RCC 7860 (cell line): ENCODE measurements around the gene SEC14L5.
"Not testable (repeated sequence)": the region's sequence is repeated elsewhere in the genome, so short reads cannot be mapped to it uniquely, and the experiment has no call there.

Source experiments
- DNase-seq: peaks from one replicate; pipeline ENCODE4 v3.0.0-alpha.2; 2015; ENCODE audit warnings: low spot score
- FAIRE-seq: peaks from 2 replicates; lab custom pipeline; 2012; peaks lifted over from hg19 to GRCh38; lab: Jason Lieb, UNC

Gene SEC14L5

DNA sequence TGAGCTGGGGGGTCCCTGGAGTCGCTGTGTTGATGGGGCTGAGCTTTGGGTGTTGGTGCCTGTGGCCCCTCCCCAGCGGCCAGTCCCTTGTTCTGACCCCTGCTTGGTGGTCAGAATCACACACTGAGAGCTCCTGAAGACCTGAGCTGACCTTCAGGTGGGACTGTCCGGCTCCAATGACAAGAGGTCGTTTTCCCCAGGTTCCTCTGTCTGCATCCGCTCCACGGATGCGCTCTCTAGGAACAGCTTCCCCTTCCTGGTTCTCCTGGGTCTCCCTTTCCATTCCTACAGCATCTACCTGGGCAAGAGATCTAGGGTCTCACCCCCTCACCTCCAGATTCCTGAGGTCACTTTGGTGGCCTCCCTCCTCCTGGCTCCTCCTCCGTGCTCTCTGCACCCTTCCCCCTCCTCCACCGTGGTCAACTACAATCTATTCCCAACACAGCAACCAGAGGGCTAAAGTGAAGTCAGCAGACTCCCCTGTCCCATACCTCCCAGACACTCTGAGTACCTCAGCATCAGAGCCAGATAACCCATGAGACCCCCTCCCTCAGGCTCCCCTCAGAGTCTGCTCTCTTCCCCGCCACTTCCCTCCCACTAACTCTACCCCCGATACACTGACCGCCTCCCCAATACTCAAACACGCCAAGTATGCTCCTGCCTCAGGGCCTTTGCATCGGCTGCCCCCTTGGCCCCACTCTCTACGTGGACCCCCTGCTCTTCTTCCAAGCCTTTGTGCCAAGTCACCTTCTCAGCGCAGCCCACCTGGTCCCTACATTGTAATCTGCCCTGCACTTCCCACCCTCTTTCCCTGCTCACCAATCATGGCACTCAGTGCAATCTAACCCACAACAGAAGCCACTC lies 9.0 kb upstream of the SEC14L5 start:
- no peak for FAIRE-seq
- no peak for DNase-seq

DNA sequence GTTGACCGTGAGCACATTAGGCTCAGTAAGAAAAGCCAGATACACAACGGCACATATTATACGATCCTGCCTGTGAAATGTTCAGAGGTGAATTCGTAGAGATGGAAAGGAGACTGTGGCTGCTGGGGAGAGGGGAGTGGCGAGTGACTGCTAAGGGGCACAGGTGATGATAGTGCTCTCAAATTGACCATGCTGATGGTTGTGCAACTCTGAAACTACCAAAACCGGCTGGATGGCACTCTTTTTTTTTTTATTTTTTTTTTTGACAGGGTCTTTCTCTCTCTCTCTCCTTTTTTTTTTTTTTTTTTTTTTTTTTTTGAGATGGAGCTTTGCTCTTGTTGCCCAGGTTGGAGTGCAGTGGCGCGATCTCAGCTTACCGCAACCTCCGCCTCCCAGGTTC lies 8.1 kb upstream of the SEC14L5 start:
- no peak for DNase-seq
- no peak for FAIRE-seq

DNA sequence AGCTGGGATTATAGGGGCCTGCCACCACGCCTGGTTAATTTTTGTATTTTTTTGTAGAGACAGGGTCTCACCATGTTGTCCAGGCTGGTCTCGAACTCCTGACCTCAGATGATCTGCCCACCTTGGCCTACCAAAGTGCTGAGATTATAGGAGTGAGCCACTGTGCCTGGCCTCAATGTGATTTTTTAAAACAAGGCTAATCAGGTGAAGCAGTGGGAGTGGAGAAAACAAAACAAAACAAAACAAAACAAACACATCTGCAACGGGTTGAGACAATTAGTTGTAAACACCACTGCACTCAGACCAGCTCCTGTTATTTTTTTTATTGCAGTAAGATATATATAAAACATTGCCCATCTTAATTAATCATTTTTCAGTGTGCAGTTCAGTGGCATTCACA lies 6.5 kb upstream of the SEC14L5 start:
- DNase-seq, FAIRE-seq: not testable (repeated sequence)

DNA sequence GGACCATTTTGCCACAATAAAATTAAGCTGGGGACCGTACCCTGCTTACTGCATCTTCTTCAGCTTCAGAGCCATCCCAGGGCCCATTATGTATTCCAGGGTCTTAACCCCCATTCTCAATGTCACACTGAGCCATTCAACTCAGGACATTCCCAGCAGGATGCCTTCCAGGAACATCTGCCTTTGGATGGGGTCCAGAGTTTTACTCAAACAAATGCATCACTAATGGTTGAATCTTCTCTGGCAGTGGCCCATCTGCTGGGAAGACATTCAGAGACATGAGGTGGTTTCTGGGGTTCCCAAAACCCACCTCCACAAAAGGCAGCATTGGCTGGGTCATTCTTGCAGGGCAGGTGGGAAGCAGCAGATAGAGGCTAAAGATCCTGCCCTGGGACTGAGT lies 3.4 kb upstream of the SEC14L5 start:
- FAIRE-seq (no peak), DNase-seq (no peak)

DNA sequence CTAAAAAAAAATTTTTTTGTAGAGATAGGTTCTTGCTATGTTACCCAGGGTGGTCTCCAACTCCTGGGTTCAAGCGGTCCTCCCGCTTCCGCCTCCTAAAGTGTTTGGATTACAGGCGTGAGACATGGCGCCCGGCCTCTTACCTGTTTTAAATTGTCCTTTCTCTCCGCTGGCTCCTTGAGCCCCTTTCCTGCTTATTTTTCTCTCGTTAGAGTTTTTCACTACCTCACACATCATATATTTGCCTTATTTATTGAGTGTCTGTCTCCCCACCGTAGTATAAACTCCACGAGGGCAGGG lies 760 bp upstream of the SEC14L5 start:
- no peak for FAIRE-seq
- no peak for DNase-seq

DNA sequence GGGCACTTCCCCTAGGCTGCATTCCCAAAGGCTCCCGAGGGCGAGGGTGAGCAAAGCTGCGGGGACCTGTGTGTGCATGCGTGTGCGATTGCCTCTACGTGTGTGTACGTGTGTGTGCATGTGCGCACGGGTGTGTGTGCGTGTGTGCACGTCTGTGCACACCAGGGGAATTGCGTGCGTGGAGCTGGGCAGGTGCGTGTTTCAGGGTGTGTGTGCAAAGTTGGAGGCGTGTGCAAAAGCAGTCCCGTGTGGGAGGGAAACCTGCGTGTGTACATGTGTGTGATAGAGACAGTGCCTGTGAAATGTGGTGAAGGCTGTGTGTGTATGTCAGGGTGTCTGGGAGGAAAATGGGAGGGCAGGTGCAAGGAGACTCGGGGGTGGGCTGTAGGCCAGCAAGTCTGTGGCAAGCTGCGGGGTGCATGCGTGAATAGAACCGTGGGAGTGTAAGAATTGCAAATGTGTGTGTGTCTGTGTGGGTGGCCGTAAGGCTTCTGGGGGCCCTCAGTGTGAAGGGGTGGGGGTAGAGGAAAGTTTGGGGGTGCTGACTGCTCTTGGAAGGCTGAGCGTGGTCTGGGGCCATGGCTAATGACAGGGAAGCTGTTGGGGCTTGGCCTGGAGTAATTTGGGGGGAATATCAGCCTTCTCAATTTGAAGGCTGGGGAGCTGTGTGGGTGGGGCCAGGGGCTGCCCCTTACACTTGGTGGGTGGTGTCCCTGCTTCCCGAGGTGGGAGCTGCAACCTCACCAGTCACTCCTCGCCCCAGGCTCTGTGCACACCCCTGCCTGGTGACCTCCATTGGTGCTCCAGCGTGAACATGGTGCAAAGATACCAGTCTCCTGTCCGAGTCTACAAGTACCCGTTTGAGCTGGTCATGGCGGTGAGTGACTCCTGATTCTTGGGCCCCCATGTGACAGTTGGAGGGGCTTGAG lies 644 bp downstream of the SEC14L5 start:
- DNase-seq (no peak), FAIRE-seq (no peak)

DNA sequence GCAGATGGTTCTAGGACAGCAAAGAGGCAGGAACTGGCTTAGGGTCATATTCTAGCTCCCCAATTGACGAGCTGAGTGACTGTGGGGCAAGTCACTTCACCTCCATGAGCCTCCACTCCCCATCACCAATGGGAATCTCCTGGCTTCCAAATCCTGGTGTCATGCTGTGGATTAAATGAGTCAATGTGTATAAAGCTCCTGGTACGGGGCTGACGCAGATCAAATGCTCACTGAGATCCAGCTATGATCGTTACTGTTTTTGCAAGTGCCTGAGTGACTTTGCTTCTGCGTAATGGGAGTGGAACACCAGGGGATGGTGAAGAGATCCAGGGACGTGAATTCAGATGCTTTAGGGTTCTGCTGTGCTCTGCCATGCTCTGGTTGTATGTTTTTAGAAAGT lies 2.4 kb downstream of the SEC14L5 start:
- FAIRE-seq (no peak), DNase-seq (no peak)

DNA sequence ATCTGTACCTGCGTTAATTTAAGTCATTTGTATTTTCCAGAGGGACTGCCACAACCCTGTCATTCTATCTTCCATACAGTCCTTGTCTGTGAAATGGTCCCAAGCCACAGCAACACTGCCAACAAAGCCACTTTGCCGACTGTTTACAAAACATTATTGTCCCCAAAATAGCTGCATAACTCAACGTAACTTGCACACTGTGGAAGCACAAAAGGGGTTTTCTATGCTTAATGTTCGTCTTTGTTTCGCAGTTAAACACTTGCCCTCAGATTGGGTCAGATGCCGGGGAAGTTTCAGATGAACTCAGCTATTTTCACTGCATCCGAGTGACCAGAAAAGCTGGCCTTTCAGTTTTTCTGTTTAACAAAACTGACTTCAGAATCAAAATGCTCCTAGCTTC lies 4.6 kb downstream of the SEC14L5 start:
- FAIRE-seq (no peak), DNase-seq (no peak)

DNA sequence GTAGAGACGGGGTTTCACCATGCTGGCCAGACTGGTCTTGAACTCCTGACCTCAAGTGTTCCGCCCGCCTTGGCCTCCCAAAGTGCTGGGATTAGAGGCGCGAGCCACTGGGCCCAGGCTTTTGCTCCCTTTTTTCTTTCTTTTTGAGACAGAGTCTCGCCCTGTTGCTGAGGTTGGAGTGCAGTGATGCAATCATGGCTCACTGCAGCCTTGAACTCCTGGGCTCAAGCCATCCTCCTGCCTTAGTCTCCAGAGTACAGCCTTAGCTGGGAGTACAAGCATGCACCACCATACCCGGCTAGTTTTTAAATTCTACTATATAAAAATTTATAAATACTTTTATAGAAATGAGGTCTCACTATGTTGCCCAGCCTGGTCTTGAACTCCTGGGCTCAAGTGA lies 5.4 kb downstream of the SEC14L5 start:
- DNase-seq, FAIRE-seq: not testable (repeated sequence)

DNA sequence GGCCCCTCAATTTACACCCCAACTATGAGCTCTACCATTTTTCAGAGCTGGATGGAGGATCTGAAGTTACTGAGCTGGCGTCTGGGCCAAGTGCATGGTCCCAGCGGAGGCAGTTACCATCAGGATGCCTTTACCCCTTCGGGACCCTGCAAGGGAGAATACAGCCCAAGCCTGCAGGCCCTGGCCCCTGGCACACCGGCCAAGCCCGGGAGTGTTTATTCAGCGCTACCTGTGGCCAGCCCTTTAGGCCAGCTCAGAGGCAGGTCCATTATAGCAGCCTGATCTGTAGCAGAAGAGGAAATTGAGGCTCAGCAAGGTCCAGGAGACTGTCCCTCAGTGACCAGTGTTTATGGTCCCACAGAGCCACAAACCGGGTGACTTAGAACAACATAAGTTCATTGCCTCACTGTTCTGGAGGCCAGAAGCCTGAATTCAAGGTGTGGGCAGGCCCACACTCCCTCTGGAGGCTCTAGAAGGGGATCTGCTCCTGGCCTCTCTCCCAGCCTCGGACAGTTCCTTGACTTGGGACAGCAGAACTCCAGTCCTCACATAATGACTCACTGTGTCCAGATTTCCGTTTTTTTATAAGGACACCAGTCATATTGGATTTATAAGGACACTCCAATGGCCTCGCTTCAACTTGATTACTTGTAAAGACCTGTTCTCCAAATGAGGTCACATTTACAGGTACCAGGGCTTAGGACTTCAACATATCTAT lies 8.8 kb downstream of the SEC14L5 start:
- FAIRE-seq (no peak), DNase-seq (no peak)

DNA sequence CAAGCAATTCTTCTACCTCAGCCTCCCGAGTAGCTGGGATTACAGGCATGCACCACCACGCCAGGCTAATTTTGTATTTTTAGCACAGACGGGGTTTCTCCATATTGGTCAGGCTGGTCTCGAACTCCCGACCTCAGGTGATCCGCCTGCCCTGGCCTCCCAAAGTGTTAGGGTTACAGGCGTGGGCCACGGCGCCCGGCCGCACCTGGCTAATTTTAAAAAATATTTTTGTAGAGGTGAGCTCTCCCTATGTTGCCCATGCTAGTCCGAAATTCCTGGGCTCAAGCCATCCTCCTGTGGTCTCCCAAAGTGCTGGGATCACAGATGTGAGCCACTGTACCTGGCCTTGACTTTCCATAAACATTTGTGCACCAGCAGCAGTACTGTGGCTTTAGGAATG lies 10.1 kb downstream of the SEC14L5 start:
- not testable (repeated sequence) for DNase-seq, FAIRE-seq

DNA sequence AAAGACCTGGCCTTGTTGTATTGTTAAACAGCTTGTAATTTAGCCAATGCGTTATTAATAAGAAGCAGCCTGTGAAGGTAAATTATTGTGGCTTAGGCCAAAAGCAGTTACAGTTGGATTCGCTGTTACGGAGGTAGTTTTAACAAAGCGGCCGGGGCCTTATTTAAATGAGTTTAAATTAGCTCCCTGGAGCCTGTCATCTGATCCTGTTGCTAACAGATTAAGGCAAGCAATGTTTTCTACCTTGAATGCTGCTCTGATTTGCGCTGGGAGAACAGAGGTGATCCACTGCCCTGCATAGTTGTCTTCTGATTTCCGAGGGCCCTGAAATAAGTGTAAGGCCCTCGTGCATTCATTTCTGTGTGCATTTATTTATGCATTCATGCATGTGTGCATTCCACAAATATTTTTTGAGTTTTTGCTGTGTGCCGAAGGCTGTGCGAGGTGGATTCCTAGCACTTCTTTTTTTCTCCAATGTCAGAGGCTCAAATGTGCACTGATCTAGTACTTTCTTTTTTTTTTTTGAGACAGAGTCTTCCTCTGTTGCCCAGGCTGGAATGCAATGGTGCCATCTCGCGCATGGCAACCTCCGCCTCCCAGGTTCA lies 10.9 kb downstream of the SEC14L5 start:
- FAIRE-seq, result no peak
- no peak for DNase-seq

DNA sequence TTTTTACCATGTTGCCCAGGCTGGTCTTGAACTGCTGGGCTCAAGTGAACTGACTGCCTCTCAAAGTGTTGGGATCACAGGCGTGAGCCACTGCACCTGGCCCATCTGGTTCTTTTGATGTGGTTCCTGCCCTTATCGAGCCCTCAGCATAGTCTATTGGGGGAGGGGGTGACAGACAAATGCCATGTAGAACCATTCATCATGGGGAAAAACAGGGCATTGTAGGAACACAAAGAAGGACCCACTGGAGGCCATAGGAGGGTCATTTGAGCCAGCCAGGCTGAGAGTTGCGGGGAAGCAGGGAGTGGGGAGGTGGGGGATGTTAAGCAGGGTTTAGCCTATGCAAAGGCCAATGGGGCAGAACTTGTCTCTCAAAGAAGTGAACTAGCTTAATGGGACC lies 11.9 kb downstream of the SEC14L5 start:
- FAIRE-seq, result no peak
- DNase-seq, result no peak

DNA sequence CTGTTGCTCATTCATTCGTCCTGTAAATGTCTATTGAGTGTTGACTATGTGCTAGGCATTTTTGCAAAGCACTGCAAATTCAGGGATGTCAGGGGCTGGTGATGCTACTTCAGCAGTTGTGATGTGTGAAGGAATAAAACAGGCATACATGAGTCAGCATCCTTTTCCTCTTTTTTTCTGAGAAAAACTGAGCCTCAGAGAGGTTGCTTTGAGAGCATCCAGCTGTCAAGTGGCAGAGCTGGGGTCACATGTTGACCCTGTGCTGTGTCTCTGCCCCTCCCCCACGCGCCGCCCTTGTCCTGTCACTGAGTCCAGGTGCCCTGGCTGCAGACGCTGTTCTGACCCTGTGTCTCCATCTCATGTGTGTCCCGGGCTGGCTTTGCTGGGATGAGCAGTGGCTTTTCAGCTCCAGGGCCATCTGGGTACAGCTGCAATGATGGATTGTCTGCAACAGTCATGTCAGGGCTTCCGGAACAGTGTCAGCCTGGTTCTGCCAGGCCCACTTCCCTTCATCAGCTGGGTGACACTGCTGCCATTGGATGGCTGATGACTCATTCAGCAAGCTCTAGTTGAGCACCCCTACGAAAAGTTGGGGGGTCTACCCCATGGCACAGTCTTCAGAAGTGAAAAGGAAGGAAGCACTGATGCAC lies 14.9 kb downstream of the SEC14L5 start:
- DNase-seq (no peak), FAIRE-seq (no peak)

DNA sequence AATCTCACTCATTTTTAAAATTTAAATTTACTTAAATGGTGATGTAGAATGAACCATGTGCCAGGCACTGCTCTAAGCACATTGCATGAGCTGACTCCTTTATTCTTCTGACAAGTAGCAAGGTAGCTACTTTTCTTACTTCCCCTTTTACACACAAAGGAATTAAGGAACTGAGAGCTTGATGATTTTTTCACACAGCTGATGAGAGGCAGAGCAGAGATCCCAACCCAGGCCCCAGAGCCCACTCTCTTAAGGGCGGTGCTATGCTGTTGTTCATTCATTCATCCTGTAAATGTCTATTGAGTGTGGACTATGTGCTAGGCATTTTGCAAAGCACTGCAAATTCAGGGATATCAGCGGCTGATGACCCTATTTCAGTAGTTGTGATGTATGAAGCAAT lies 17.9 kb downstream of the SEC14L5 start:
- DNase-seq (no peak), FAIRE-seq (no peak)

DNA sequence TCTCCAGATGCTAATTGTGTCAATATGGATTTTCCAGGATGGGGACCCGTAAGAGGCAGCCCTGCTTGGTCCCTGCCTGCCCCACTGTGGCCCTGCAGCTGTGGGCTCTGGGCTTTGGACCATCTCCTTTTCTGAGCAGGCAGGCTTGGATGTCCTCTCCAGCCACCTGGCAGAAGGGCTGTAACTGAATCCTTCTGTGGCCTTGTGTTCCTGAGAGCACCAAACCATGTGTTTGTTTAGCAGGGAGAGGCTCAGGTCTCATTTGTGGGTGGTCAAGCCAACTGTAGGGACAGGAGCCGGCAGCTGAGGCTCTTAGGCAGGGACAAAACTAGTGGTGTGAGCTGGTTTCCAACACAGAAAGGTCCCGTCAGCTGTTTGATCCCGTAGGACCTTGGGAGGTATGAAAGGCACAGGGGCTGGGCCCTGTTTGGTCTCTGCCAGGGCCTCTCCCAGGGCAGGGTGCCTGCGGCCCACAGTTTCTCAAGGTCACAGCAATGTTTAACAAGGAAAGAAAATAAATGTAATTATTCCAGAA lies 18.5 kb downstream of the SEC14L5 start:
- FAIRE-seq, result no peak
- no peak for DNase-seq

DNA sequence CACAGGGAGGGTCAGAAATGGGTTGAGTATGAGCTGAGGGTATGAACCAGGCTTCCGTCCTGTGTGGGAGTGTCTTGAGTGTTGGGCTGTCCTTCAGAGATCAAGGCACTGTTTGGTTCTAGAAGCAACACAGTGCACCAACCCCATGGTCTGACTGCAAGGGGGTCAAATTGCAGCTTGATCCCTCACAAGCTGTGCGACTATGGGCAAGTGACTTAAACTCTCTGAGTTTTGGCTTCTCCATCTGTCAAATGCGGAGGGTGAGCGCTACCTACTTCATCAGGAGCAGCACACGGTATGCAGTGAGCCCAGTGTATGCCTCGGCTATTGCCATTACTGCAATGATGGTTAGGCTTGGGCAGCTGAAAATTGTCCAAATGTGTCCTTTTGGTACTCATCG lies 21.0 kb downstream of the SEC14L5 start:
- DNase-seq, result no peak
- FAIRE-seq, result no peak

DNA sequence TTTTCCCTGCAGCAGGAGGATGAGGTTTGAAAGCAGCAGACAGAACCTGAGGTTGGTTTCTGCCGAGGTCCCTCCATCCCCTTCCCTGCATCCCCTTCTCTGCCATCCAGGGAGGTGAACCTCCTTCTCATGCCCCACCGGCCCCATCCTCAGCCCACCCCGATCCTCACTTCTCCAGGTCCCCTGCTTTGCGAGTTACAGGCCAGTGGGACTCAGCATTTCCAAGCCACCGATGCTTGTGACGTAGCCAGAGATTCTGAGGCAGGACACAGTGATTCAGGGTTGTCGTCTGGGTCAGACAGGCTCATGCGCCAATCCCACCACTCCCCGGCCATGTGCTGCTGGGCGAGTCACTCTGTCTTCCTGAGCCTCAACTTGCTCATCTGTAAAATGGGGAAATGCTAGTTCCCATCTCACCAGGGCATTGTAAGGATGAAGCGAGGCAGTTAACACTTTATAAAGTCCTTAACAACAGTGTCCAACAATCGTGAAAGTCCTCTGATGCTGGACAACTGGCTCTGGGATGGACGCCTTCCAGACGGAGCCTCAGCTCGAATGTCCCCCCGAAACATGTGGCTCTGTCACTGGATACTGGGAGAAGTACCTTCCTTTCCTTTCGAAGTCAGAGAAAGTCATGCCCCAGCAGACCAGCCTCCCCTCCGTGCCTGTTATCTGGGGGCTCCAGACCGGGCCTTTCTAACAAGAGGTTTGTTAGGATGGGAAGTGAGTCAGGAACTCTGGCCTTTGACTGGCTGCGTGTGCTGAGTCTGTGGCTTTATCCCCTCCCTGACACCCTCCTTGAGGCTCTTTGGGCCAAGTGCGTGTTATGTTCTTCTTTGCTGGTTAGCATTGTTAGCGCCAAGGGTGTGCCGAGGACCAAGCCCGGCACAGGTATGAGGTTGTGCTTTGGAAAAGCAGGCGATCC lies 21.9 kb downstream of the SEC14L5 start:
- no peak for FAIRE-seq
- no peak for DNase-seq

DNA sequence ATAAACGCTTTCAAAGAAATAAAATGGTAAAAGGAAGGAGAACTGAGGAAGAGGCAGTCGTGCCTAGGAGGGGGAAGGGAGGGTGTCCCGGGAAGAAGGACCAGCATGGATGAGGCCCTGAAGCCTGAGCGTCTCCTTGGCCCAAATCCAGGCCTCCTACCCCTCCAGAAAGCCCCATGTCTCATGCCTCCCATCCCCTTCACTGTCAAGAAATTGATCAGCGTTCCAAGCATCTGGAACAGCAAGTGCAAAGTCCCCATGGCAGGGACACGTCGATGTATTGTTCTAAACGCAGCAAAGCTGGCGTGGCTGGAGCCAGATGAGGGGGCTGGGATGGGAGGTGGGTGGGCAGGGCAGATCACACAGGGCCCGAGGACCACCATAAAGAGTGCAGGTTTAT lies 22.6 kb downstream of the SEC14L5 start:
- FAIRE-seq, result no peak
- DNase-seq, result no peak
